Hematopoietic multipotent progenitor cell (in vitro differentiated cells): Measurements from ENCODE around the gene CST2. TPM values are rescaled to one million over a fixed set of nuclear protein-coding genes. Genes with fewer than 3 reads are reported as not detected.
"Not testable (repeated sequence)": the region's sequence is repeated elsewhere in the genome, so short reads cannot be mapped to it uniquely, and the experiment has no call there.

Experiments used
- DNase-seq, 3 donors: peaks; one replicate each; pipeline ENCODE4 v3.0.0-alpha.2; 2011 to 2015; ENCODE audit warnings: low read depth in 2 of 3, low spot score in 2 of 3
- total RNA-seq: library from RNA; depleted of rRNA; stranded (reverse); fragments of >200 nt; gene quantifications from one replicate; pipeline ENCODE4 v1.2.3, GENCODE V29; 2012

The CST2 gene
- total RNA-seq, 1 donor, result not detected

- DNase-seq, result not testable (repeated sequence)
Observed at GRCh38 chr20:23811559-23811958, 15.0 kb downstream of the CST2 start.

- DNase-seq, result not testable (repeated sequence)
Observed at GRCh38 chr20:23810349-23810748, 16.2 kb downstream of the CST2 start.

- DNase-seq, result no peak
Observed at GRCh38 chr20:23800865-23801264, 25.7 kb downstream of the CST2 start.

GRCh38 chr20:23799216-23799847 lies 27.2 kb downstream of the CST2 start:
- peak in 2 of 3 donors; percentile 3 to 26 for DNase-seq

GRCh38 chr20:23795526-23795925 lies 31.0 kb downstream of the CST2 start:
- DNase-seq, result no peak

GRCh38 chr20:23794841-23795240 lies 31.7 kb downstream of the CST2 start:
- no peak for DNase-seq

- DNase-seq, result no peak
Observed at GRCh38 chr20:23794065-23794464, 32.5 kb downstream of the CST2 start.

GRCh38 chr20:23783447-23783846 lies 43.1 kb downstream of the CST2 start:
- no peak for DNase-seq

- DNase-seq, result peak in 2 of 3 donors; percentile 6 to 42
Observed at GRCh38 chr20:23782366-23782983, 44.1 kb downstream of the CST2 start.

- DNase-seq, result not testable (repeated sequence)
Observed at GRCh38 chr20:23778676-23779075, 47.9 kb downstream of the CST2 start.

GRCh38 chr20:23777380-23777779 lies 49.1 kb downstream of the CST2 start:
- not testable (repeated sequence) for DNase-seq

GRCh38 chr20:23776067-23776771 lies 50.3 kb downstream of the CST2 start:
- no peak for DNase-seq

- no peak for DNase-seq
Observed at GRCh38 chr20:23774081-23774480, 52.4 kb downstream of the CST2 start.

Other genes starting within 250 kb of the CST2 start
- gene CST9, start 220.8 kb downstream of the CST2 start, total RNA-seq, result not detected
- gene CST3, start 188.8 kb downstream of the CST2 start, total RNA-seq, result 77.8 TPM
- not detected for gene CST4, start 137.7 kb downstream of the CST2 start, total RNA-seq
- not detected for gene CST1, start 75.8 kb downstream of the CST2 start, total RNA-seq
- not detected for gene CST5, start 53.0 kb upstream of the CST2 start, total RNA-seq
- gene GGTLC1, start 162.1 kb upstream of the CST2 start, total RNA-seq, result not detected